Measurements from ENCODE around the gene KLHL26. TPM values are rescaled to one million over a fixed set of nuclear protein-coding genes. Genes with fewer than 3 reads are reported as not detected.

The KLHL26 gene
- polyA plus RNA-seq, 1 donor = 4.4 TPM

DNA sequence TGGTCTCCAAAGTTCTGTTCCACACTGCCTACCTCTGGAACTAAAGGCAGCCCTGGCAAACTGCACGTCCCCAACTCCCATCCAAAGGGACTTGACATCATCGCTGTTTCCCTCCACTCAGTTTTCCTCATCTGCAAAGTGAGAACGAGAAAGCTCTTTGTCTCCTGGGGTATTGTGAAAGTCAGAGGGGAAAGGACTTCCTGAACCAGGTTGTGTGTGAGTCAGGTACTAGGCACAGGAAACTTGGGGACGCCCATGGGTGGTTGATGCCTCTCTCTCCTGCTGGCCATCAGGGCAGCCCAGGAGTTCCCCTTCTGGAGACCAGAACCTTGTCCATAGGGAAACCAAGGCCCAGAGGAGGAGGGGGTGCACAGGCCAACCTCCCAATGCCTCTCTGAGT lies 35.0 kb upstream of the KLHL26 start:
- no peak for DNase-seq (ENCODE audit: low read depth)

DNA sequence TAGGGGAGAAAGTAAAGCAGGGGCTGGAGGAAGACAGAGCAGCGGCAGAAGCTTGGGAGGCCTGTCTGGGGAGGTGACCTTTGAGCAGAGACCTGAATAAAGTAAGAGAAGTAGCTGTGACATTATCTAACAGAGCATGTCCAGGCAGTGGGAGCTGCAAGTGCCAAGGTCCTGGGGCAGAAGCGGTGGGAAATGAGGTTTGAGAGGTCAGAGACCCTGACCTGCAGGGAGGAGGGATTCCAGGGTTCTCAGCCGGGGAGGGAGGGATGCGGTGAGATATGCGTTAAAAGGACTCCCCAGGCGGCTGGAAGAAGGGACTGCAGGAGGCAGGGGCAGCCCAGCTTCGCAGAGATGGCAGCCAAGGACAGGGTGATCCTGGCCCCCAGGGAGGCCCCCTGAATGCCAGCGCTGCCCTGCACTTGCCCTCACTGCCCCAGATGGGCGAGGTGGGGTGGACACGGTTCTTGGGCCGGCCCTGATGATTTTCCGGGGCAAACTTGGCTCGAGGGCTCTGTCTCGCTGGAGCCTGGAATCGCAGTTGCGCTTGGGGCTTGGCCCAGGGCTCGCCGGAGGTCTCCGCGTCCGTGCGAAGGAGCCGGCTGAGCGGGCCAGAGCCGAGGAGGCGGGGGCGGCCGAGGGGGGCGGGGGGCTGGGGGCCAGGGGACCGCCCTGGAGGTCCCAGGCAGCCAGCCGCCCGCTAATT lies 33.4 kb upstream of the KLHL26 start:
- no peak for DNase-seq (ENCODE audit: low read depth)

DNA sequence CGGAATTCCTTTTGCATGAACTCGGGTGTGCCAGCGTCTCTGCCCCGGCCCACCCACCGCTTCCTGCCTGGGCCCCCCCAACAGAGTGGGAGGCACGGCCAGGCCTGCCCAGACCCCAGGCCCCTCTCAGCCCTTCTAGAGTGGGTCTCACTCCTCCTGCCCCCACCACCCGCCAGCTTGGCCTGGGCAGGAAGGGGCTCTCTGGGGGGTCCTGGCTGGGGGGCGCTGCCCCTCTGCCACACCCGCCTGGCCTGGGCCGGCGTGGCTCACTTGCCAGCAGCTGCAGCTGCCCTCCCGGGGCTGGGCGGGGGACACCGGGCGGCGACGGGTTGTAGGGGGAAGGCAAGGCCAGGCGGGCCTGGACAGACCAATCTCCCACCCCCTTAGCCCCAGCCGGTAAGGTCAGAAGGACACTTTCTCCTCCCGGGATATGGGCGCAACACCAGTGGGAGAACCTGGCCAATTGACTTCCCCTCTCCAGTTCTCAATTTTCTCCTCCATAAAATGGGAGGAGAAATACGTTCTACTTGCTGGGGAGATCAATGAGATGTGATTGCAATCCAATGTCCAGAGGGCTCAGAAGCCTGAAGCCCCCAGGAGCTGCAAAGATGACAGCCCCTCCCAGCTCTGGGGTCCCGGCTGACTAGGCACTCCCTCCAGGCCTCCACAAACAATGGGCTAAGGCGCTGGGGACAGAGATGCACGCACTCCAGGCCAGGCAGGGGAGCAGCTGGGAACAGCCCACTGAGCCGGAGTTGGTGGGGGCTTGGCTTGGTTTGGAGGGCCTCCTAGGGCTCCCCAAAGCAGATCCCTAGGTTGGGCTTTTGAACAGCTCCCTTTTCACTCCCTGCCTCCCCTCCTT lies 32.6 kb upstream of the KLHL26 start:
- DNase-seq (ENCODE audit: low read depth) = no peak

DNA sequence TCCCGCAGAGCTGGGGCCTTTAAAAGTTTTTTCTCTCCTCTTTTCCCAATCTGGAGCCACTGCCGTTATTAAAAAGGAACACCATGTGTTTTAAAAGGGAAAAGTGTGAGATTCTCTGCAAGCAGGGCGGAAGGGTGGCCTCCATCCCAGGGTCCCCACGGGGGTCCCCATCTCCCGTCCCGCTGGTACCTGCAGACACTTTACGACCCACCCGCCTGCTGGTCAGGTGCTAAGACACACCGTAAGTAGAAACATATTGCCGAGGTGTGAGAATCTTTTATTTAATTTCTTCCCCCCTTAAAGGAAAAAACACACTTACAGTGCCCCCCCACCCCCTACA lies 32.0 kb upstream of the KLHL26 start:
- no peak for DNase-seq (ENCODE audit: low read depth)

DNA sequence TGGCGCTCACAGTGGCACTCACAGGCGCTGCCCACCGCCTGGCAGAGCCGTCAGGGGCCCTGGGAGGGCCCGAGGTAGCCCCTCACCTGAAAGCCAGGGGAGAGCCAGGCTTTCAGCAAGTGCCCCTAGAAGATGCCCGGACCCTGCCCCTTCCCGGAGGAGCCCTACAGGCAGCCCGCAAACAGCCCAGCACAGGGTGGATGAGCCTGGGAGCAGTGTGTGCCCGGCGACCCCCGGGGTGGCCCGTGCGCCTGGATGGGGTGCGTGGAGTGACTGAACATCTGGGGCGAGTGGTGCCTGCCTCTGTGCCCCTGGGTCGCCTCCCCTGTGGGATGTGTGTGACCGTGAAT lies 31.7 kb upstream of the KLHL26 start:
- DNase-seq (ENCODE audit: low read depth) = no peak

DNA sequence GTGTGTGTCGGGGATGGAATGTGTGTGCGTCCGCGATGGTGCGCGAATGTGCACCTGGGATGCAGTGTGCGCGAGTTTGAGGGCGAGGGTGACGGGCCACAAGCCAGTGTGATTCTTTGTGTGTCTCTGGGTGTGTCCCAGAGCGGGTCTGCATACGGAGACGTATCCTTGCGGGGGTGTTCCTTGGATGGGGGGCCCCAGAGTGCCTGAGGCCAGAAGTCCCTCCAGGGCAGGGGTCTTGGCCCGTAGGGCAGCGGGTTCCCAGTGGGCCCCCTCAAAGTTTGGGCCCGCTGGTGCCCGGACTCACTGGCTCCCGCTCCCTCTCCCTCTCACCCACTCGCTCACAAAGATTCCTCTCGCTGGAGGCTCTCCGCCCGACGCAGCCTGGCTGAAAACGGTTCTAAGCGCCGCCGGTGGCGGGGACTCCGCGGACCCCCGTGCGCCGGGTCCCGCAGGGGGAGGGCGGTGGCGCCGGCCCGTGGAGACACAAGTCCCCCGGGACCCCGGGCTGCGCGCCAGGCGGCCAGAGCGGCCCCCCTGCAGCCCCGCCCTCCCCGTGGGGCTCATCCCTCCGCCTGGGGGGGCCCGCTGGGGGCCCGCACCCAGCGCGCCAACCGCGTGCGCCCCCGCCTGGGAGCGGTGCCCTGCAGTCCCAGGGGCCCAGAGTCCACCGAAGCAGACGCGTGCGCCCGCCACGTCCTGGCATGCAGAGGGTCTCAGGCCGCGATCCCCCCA lies 31.1 kb upstream of the KLHL26 start:
- no peak for DNase-seq (ENCODE audit: low read depth)

DNA sequence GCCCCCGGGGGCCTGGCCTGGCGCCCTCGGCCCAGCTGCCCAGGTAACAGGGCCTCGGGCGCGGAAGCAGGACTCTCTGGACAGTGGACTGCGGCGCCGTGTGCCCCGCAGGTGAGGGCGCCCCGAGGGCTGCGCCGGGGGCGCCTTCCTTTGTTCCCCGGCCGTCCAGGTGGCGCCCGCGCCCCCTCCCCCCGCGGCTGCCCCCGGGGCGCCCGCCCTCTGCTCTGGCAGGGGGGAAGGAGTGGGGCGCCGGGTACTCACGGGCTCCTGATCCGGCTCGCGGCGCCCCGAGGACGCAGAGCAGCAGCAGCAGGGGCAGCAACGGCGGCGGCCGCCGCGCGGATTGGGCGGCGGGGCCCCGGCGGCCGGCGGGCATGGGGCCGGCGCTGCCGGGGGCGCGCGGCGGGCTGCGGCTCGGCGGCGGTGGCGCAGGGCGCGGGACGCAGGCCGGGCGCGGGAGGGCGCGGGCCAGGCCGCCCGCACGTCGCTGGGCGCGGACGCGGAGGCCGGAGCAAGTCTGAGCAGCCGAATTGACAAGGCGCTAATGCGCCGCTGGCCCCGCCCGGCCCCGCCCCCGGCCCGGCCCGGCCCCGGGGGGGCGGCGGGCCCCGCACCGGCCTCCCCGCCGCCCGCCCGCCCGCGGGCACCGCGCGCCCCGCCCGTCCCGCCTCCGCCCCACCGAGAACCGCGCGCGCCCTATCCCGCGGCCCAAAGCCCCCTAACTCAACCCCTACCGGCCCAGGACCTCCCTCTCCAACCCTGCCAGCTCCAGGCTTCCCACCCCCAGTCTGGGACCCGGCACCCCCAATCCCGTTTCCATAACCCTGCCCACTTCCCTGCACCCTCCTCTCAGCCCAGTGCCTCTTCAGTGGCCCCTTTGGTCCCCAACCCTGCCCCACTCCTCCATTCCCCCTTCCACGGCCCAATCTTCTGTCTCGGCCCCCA lies 30.3 kb upstream of the KLHL26 start, which contains the start of gene CRLF1:
Gene CRLF1, minus strand, starts transcription at position 519 of the 945 bp plus-strand sequence. Its CDS starts 143 bp downstream, at position 376.
- DNase-seq (ENCODE audit: low read depth) = no peak

DNA sequence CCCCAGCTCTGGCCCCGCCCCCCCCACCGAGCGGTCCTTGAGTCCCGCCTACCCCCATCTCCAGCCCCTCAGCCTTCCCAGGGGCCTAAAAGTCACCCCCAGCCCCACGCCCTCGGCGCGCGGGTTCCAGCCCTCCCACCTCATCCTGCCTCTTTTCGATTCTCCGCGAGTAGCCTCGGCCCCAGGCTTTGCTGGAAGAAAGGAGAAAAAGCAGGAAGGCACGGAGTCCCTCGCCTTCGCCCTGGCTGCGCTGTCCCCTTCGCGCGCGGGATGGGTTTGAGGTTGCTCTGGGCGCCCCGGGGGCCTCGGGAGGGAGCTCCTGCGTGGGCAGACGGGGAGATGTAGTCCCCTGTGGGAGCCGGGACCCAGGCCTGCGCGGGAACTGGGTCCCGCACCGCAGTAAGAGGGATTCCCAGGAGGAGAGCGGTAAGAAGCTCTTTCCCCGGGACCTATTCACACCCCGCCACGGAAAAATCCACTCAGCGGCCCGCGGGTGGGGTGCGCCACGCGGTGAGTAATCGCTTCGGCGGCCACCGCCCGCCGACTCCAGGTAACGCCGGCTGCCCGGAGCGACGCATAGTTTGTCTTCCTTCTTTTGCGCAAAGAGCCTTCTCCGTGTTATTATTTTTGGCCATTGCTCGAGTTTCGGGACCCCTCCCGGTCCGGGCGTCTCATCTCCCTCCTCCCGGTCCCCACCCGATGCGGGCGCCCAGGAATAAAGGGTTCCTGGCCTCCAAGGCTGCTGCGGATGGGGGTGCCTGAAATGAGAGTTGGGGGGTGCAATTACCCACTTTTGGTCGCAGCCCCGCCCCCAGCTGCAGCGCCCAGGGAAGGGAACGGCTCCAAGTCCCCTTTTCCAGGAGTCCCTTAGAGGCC lies 29.4 kb upstream of the KLHL26 start:
- no peak for DNase-seq (ENCODE audit: low read depth)

DNA sequence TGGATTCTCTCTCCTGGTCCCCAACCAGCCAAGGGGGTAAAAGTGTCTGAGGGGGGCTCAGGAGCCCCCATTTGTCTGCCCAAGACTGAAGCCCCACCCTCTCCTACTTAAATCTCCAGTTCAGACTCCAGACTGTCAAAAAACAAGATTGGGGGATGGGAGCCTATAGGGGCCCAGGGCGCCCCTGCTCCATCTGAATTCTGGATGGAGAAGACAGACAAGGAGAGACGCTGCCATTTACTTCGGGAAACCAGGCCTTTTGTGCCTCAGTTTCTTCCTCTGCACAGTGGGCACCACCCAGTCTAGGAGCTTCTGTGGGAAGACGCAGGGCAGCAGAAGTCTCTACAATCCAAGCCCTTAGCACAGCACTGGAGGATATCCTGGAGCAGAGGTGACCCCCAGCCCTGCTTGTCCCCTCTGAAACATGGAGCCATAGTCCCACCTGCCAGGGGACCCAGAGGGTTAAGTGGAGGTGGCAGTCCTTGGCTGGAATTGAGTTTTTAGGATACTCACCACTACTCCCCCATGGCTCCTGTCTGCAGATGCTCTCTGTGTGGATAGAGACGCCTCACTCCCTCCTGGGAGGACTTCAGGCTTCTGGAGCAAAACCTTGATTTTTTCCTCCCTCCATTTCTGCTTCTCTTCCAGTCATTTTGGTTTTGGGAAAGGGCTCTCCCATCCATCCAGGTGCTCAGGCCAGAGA lies 28.6 kb upstream of the KLHL26 start:
- DNase-seq (ENCODE audit: low read depth) = no peak

DNA sequence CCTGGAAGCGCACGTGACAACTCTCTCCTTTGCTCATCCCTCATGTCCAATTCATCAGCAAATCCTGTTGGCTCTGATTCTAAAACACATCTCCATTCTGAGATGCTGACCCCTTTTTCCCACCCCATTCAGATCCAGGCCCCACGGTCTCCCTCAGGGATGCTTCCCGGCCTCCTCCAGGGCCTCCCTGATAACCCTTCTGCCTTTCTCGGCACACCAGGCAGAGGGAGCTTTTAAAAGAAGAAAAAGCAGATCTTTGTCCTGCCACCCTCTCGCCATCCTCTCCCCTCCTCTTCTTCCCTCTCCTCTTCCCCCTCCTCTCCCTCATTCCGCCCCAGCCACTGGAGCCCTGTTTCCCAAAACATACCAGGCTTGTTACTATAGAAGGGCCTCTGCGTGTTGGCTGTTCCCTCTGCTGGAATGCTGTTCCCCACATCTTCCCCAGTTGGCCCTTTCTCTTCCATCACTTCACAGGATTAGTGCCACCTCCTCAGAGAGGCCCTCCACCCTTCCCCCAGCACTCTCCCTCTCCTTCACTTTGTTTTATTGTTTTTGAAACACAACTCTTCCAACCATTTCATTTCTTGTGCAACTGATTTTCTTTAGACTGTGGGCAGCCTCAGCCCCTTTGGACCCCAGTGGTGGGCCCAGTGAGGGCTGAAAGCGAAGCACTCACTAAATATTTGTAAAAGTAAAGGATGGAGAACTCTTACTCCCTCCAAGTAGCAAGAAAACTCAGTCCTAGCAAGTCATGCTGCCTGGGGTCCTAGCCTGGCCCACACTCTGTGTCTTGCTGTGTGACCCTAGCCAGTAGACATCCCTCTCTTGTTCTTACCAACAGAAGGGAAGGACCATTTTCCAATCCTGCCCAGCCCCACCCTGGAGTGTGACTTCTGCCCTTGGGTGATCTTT lies 27.8 kb upstream of the KLHL26 start:
- DNase-seq (ENCODE audit: low read depth) = no peak

DNA sequence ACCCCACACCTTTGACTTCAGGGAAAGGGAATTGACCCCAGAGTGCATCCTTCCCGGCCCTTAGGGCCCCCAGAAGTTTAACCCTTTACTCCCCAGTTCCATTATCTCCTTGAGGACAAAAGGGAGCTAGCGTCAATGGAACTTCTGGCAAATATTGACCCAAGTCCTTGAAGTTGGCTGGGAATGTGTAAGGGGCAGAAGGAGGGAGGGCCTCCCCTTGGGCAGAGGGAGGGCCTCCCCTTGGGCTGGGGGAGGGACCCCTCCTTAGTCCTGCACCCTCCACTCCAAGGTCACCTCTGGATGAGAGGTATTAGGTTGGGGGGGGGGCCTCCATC lies 27.1 kb upstream of the KLHL26 start:
- no peak for DNase-seq (ENCODE audit: low read depth)

DNA sequence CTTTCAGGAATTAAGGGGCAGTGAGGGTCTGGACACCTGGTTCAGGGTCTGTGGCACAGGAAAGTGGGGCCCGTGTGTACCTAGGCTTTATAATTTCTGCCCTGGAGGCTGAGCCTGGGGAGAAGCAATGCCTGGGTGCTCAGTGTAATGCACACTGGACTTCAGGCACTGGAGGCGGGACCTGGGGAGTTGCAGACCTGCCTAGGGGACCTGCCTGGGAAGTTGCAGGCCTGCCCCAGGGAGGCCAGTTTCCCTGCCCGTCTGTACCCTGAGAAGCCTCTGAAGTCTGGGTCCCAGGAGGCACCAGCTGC lies 26.6 kb upstream of the KLHL26 start:
- no peak for DNase-seq (ENCODE audit: low read depth)

DNA sequence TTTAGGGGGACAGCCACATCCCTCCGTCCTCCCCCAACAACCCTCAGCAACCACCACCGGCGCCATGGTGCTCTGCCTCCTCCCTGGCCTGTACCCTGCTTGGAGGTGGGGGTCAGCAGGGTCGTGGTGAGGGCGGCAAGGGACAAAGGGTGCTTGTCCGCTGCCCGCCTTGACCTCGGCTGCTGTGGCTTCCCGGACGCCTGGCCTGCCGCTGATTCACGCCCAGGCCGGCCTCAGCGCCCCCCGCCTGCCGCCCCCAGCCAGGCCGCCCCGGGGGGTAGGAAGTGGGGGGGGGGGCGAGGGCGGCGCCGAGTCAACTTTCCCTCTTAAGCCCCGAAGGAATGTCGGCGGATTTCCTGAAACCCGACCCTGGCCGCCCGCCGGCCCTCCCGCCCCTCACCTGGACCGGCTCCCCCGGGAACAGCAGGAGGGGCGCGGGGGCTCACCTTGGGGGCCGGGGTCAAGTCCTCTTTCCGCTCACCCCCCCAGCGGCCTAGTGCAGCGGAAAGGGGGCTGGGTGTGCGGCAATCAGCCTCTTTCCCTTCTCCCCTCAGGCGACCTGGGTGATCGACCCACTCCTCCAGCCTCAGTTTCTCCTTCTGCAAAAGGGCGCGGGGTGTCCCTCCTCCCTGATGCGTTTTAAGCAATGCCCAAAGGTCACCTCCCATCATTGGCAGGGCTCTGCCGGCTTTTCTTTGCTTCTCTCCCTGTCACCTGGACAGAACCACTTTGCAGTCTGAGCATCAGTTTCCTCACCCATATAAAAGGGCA lies 26.1 kb upstream of the KLHL26 start:
- DNase-seq (ENCODE audit: low read depth) = no peak

DNA sequence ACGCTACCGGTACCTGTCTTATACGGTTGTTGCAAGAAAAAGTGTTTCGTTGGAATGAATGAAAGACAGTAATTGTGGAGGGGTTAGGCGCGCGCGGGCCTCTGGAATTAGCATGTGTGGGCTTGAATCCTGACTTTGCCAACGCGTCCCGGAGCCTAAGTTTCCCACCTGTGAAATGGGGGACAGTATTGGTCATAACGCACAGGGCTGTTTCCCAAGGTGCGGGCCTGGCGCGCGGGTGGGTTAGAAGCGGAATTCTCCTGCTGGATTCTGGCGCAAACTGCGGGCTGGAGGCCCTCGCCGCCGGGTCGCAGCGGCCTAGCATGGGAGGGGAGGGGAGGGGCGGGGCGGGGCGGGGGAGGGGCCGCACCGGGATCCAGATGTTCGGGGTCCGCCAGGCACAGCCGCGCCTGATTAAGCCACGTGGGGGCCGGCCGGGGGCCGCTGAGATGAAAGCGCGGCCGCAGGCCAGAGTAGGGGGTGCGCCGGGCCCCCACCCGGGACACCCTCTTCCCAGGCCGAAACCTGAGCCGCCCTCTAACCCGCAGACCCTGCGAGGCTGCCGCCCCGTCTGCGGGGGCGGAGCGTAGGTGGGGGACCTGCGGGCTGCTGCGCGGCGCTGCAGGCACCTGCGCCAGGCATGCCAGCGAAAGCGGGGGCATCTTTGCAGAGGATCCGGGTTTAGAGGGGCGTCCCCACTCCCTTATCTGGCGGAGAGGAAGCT lies 25.3 kb upstream of the KLHL26 start:
- DNase-seq (ENCODE audit: low read depth) = no peak

DNA sequence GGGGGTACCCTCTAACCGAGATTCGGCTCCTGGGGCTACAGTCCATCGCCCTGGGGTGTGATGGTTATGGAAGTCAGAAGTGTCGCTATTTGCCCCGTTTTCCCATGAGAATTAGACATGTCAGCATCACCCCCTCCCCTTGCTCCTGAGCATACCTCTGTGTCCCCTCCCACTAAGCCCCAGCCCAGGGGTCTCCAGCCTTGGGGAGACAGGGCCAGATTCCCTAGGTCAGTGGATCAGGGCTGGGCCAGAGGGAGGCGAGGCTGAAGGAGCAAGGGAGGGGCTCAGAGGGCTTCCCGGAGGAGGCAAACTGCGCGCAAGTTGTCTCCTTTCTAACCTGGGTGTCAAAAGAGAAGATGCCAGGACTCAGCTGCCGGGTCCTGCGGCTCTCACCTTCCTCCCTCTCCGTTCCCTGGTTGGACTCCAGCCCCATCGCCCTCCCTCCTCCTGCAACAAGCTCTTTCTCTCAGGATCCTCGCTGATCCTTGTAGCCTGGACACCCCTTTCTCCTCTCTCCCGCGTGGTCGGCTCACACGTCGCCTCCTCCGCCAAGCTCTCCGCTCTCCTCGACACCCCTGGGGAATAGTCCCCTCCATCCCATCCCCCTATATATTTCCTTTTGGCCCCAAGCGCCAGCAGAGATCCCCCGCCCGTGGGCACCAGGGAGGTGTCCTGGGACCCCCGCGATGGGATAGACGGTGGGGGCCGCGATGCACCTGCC lies 24.6 kb upstream of the KLHL26 start:
- DNase-seq (ENCODE audit: low read depth) = no peak

DNA sequence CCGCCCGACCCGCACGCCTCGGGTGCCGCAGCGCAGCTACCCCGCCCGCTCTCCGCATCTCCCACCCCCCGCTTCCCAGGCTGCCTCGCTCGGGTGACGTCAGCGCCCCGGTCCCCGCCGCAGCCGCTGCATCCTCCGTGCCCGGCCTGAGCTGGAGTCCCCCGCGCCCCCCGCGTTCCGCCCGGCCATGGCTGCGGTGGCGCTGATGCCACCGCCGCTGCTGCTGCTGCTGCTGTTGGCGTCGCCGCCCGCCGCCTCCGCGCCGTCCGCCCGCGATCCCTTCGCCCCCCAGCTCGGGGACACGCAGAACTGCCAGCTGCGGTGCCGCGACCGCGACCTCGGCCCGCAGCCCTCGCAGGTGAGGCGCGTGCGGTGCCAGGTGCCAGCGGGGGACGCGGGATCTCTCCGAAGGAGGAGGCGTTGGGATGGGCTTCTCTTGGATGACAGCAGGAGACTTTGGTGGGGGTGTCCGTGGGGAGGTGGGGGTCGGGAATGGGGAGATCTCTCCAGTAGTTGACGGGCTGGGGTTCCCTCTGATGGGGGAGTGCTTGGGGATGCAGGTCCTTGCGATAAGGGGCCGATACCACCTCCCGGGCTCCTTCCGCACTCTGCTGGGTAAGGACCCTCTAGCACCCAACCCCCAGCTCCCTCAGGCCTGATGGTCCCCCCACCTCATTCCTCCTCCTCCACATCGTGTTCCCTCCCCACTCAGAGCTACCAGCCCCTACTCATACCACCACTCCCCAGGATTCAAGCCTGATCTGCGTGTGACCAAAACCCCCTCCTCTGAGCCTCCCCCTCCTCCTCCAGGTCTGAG lies 23.8 kb upstream of the KLHL26 start, which contains the start of gene TMEM59L:
Gene TMEM59L, plus strand, starts transcription at position 99 of the 817 bp plus-strand sequence. Its CDS starts 89 bp downstream, at position 188.
- DNase-seq (ENCODE audit: low read depth) = no peak
